Measurements from ENCODE around the gene MSI2. TPM values are rescaled to one million over a fixed set of nuclear protein-coding genes. Genes with fewer than 3 reads are reported as not detected.

Gene MSI2
- total and polyA plus RNA-seq, 2 donors (not counting 1 experiment from before 2014, with no cell fraction given) = 16.1 to 196 TPM

DNA sequence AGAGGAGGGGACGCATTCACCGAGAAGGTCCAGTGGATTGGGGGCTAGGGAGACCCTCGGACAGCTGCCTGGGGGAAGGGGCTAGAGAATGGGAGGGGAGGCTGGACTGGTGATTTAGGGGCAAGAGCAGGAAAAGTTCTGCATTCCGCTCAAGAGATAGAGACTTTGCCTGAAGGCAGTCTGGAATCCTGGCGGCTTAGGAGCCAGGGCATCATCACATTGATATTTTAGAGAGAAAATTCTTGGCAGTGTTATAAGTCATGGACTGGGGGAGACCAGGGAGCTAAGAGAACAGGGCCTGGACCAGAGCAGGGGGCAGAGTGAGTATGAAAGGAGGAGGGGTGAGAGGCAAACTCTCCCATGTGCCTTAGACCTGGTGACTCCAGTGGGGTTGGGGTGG is 35.8 kb downstream of the MSI2 start:
- no peak overlapping the region for H3K9ac ChIP-seq (ENCODE audit: low read length)
- TF ChIP-seq, protein P1, sequence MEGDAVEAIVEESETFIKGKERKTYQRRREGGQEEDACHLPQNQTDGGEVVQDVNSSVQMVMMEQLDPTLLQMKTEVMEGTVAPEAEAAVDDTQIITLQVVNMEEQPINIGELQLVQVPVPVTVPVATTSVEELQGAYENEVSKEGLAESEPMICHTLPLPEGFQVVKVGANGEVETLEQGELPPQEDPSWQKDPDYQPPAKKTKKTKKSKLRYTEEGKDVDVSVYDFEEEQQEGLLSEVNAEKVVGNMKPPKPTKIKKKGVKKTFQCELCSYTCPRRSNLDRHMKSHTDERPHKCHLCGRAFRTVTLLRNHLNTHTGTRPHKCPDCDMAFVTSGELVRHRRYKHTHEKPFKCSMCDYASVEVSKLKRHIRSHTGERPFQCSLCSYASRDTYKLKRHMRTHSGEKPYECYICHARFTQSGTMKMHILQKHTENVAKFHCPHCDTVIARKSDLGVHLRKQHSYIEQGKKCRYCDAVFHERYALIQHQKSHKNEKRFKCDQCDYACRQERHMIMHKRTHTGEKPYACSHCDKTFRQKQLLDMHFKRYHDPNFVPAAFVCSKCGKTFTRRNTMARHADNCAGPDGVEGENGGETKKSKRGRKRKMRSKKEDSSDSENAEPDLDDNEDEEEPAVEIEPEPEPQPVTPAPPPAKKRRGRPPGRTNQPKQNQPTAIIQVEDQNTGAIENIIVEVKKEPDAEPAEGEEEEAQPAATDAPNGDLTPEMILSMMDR (IDR thresholded peaks at IDR 0.05) = no peak
- no peak for TF ChIP-seq EZH2 (IDR thresholded peaks at IDR 0.05; ENCODE audit: borderline replicate concordance, insufficient read depth, low read depth, low read length, poor library complexity, severe bottlenecking)
- H3K27me3 Mint-ChIP-seq = no peaks in the 10 kb centered on the region
- no peak overlapping the region for H2AFZ ChIP-seq (ENCODE audit: insufficient read depth, low read depth, low read length, poor library complexity, severe bottlenecking)
- H3K36me3 ChIP-seq (replicated peaks in 1 of 2; ENCODE audit: control extremely low read depth in 1 of 2, control insufficient read depth in 1 of 2, extremely low read depth in 1 of 2, insufficient read depth in 2 of 2, low read length in 1 of 2) = no peaks in the 10 kb centered on the region
- no peaks in the 10 kb centered on the region for H3K9me3 Mint-ChIP-seq (ENCODE audit: insufficient read depth)
- no peak overlapping the region for H3K27ac ChIP-seq (ENCODE audit: low read length in 2 of 2)
- no peaks in the 10 kb centered on the region for H3K27me3 ChIP-seq (replicated peaks in 1 of 4; ENCODE audit: control extremely low read depth in 1 of 4, control insufficient read depth in 3 of 4, insufficient read depth in 4 of 4, low read length in 3 of 4)
- ATAC-seq (ENCODE audit: low read depth) (no peak), DNase-seq (no peak)
- no peak overlapping the region for H3K4me3 ChIP-seq (ENCODE audit: control extremely low read depth in 1 of 5, extremely low read depth in 1 of 5, insufficient read depth in 1 of 5, low read depth in 2 of 5, low read length in 4 of 5)
- no peak overlapping the region for H3K4me2 ChIP-seq (replicated peaks; ENCODE audit: low read depth, low read length, poor library complexity, severe bottlenecking)
- POLR2A ChIA-PET = no interaction called here
- CTCF ChIA-PET = no interaction called here
- H4K20me1 ChIP-seq (ENCODE audit: control insufficient read depth, insufficient read depth, low read length, poor library complexity, severe bottlenecking) = peaks cover 51% of the 10 kb centered on the region
- intact Hi-C loops (cut with micrococcal nuclease) = no loop called here
- H3K4me1 Mint-ChIP-seq = peaks cover 31% of the 10 kb centered on the region
- no peaks in the 10 kb centered on the region for H3K9me3 ChIP-seq (ENCODE audit: control extremely low read depth in 1 of 3, control insufficient read depth in 2 of 3, insufficient read depth in 1 of 3, low read length in 2 of 3)
- H3K27ac Mint-ChIP-seq = no peak overlapping the region
- 98% methylated on average over 5 of the region's 5 CpGs for WGBS (ENCODE audit: insufficient coverage)
- peaks cover 5 to 6% of the 10 kb centered on the region in 2 donors for H3K4me1 ChIP-seq (ENCODE audit: control insufficient read depth in 2 of 2, insufficient read depth in 2 of 2, low read length in 2 of 2)
- H3K4me3 Mint-ChIP-seq = no peak overlapping the region
- H3K79me2 ChIP-seq (ENCODE audit: control insufficient read depth, insufficient read depth, low read length) = peaks cover 82% of the 10 kb centered on the region

DNA sequence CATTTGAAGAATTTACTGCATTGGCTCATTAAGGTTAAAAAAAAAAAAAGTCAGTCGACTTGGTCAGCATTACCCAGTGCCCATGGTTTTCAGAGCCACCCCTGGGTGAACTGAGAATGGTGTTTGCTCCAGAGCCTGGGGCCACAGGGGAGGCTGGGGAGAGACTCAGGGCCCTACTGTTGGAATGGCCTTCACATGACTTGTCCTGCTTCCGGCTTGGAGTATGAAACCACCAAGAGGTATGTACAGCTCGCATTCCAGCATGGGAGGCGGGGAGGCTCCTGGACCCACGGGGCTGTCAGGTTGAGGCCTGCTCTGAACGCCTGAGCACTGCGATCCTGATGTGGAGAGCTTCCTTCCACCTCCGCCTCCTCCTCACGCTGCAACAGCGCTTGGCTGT is 36.8 kb downstream of the MSI2 start:
- CTCF ChIA-PET = no interaction called here
- peaks cover 44% of the 10 kb centered on the region for H4K20me1 ChIP-seq (ENCODE audit: control insufficient read depth, insufficient read depth, low read length, poor library complexity, severe bottlenecking)
- peaks cover 0 to 6% of the 10 kb centered on the region in 2 experiments for H3K36me3 ChIP-seq (replicated peaks in 1 of 2; ENCODE audit: control extremely low read depth in 1 of 2, control insufficient read depth in 1 of 2, extremely low read depth in 1 of 2, insufficient read depth in 2 of 2, low read length in 1 of 2)
- TF ChIP-seq EZH2 (IDR thresholded peaks at IDR 0.05; ENCODE audit: borderline replicate concordance, insufficient read depth, low read depth, low read length, poor library complexity, severe bottlenecking) = no peak
- TF ChIP-seq, protein P1 (IDR thresholded peaks at IDR 0.05) = no peak
- Mint-ChIP-seq H3K27me3 (no peaks in the 10 kb centered on the region), H3K4me1 (peaks cover 23% of the 10 kb centered on the region), H3K9me3 (ENCODE audit: insufficient read depth) (no peaks in the 10 kb centered on the region), H3K27ac (no peak overlapping the region), H3K4me3 (no peak overlapping the region)
- 88% methylated on average over 7 of the region's 10 CpGs for WGBS (ENCODE audit: insufficient coverage)
- H3K4me1 ChIP-seq (ENCODE audit: control insufficient read depth in 2 of 2, insufficient read depth in 2 of 2, low read length in 2 of 2) = peaks cover 5 to 6% of the 10 kb centered on the region in 2 donors
- H3K27me3 ChIP-seq (replicated peaks in 1 of 4; ENCODE audit: control extremely low read depth in 1 of 4, control insufficient read depth in 3 of 4, insufficient read depth in 4 of 4, low read length in 3 of 4) = no peaks in the 10 kb centered on the region
- peaks cover 0 to 2% (median 0%) of the 10 kb centered on the region in 3 donors for H3K9me3 ChIP-seq (ENCODE audit: control extremely low read depth in 1 of 3, control insufficient read depth in 2 of 3, insufficient read depth in 1 of 3, low read length in 2 of 3)
- intact Hi-C loops (cut with micrococcal nuclease) = no loop called here
- no peak for ATAC-seq (ENCODE audit: low read depth)
- no peak overlapping the region for H3K27ac ChIP-seq (ENCODE audit: low read length in 2 of 2)
- H3K79me2 ChIP-seq (ENCODE audit: control insufficient read depth, insufficient read depth, low read length) = peaks cover 80% of the 10 kb centered on the region
- H3K9ac ChIP-seq (ENCODE audit: low read length) = no peak overlapping the region
- no peak overlapping the region for H3K4me2 ChIP-seq (replicated peaks; ENCODE audit: low read depth, low read length, poor library complexity, severe bottlenecking)
- no peak overlapping the region for H2AFZ ChIP-seq (ENCODE audit: insufficient read depth, low read depth, low read length, poor library complexity, severe bottlenecking)
- POLR2A ChIA-PET = no interaction called here
- DNase-seq = no peak
- H3K4me3 ChIP-seq (ENCODE audit: control extremely low read depth in 1 of 5, extremely low read depth in 1 of 5, insufficient read depth in 1 of 5, low read depth in 2 of 5, low read length in 4 of 5) = no peak overlapping the region

Measured in B cell (primary cell).